NCI-H2081 (cell line): ENCODE results near the gene KRTDAP.
A peak's percentile ranks its signal among the peaks of the same experiment; 100 is the strongest.

ENCODE experiments used
- DNase-seq, 2 experiments: peaks; one replicate each; lab custom pipeline; 2025; lab: John Stamatoyannopoulos, UW

Gene KRTDAP

GRCh38 chr19:35451338-35452096 is 38.7 kb downstream of the KRTDAP start:
- DNase-seq = no peak

GRCh38 chr19:35449359-35450043 is 40.8 kb downstream of the KRTDAP start:
- peak in 1 of 2 experiments; percentile 49 for DNase-seq

- no peak for DNase-seq
Observed at GRCh38 chr19:35447606-35448469, 42.4 kb downstream of the KRTDAP start, which contains the start of gene FFAR2. Gene FFAR2 (plus strand): TSS chr19:35448257. CDS start chr19:35449715, 1,458 bp downstream.

- no peak for DNase-seq
Observed at GRCh38 chr19:35445826-35446593, 44.3 kb downstream of the KRTDAP start.

GRCh38 chr19:35444735-35445134 is 45.5 kb downstream of the KRTDAP start:
- DNase-seq = no peak

GRCh38 chr19:35442091-35442490 is 48.2 kb downstream of the KRTDAP start:
- no peak for DNase-seq

GRCh38 chr19:35439921-35440320 is 50.3 kb downstream of the KRTDAP start:
- no peak for DNase-seq

- no peak for DNase-seq
Observed at GRCh38 chr19:35438527-35438926, 51.7 kb downstream of the KRTDAP start.

GRCh38 chr19:35438096-35438495 is 52.2 kb downstream of the KRTDAP start:
- no peak for DNase-seq

- DNase-seq = no peak
Observed at GRCh38 chr19:35437406-35437951, 52.8 kb downstream of the KRTDAP start.
